Lung (tissue), 12 donors: Measurements from ENCODE around the gene HPGDS. TPM values are rescaled to one million over a fixed set of nuclear protein-coding genes. Genes with fewer than 3 reads are reported as not detected.

Experiments used
- ATAC-seq: fragments of 200-7000 bp; cut with Tn5 transposase; one replicate; pipeline ENCODE4 v1.9.1; 2020; ENCODE audit warnings: moderate number of reproducible peaks; ENCODE audit not compliant: insufficient read depth, low FRiP score
- DNase-seq, 3 donors: peaks; one replicate each; pipeline ENCODE4 v3.0.0-alpha.2; 2013 to 2017
- H3K27ac ChIP-seq, 2 donors: one replicate each; pipeline ENCODE4 v1.5.1; 2013; ENCODE audit warnings: mild to moderate bottlenecking in 2 of 2, moderate library complexity in 2 of 2, control low read depth in 1 of 2, inconsistent platforms in 1 of 2, low read depth in 1 of 2, low read length in 1 of 2
- H3K27me3 ChIP-seq, 3 donors: one replicate each; pipeline ENCODE4 v1.5.1; 2013; ENCODE audit warnings: low read length in 2 of 3; ENCODE audit not compliant: control insufficient read depth in 3 of 3, insufficient read depth in 3 of 3
- H3K36me3 ChIP-seq, 4 donors: one replicate each; pipeline ENCODE4 v1.5.1; 2013; ENCODE audit warnings: low read length in 4 of 4, mild to moderate bottlenecking in 1 of 4, moderate library complexity in 1 of 4; ENCODE audit not compliant: control insufficient read depth in 4 of 4, insufficient read depth in 4 of 4
- H3K4me1 ChIP-seq, 5 donors: one replicate each; pipeline ENCODE4 v1.5.1; 2013; ENCODE audit warnings: low read length in 5 of 5, mild to moderate bottlenecking in 2 of 5, moderate library complexity in 1 of 5; ENCODE audit not compliant: control insufficient read depth in 5 of 5, insufficient read depth in 5 of 5
- H3K4me3 ChIP-seq: one replicate; pipeline ENCODE4 v1.5.1; 2013; ENCODE audit warnings: mild to moderate bottlenecking, control low read depth, moderate library complexity
- H3K9ac ChIP-seq, 2 donors: one replicate each; pipeline ENCODE4 v1.5.1; 2013; ENCODE audit warnings: low read length in 2 of 2, control low read depth in 1 of 2; ENCODE audit not compliant: insufficient read depth in 1 of 2
- H3K9me3 ChIP-seq, 4 donors: one replicate each; pipeline ENCODE4 v1.5.1; 2013; ENCODE audit warnings: low read length in 3 of 4, mild to moderate bottlenecking in 1 of 4, moderate library complexity in 1 of 4; ENCODE audit not compliant: control insufficient read depth in 4 of 4, insufficient read depth in 3 of 4
- CTCF ChIP-seq: IDR thresholded peaks from 2 replicates; pipeline ENCODE4 v1.5.1; 2012; ENCODE audit warnings: mild to moderate bottlenecking; ENCODE audit errors: control extremely low read depth, extremely low read depth
- WGBS, 2 donors: extraction: QIAGEN DNeasy Blood & Tissue Kit; methylation state at CpG; one replicate each; pipeline ENCODE4 v1.1.7; 2013; 5-methylcytosine and 5-hydroxymethylcytosine counted together
- polyA plus RNA-seq, 2 donors: library from polyadenylated mRNA; stranded (reverse); fragments of 200-250 nt; gene quantifications; one replicate each; pipeline ENCODE4 v1.2.1, GENCODE V29; 2013
- total RNA-seq, 2 donors: library from RNA; depleted of rRNA in 1 of 2; stranded (reverse); fragments of >200 nt in 1 of 2; gene quantifications; one replicate each; pipeline ENCODE4 v1.2.1, GENCODE V29; 2014 to 2021
- donor health status: control.
- donor health status: control.
- donor health status: Bipolar disorder and iron deficiency.
- donor health status: healthy.
- donor health status: DM: yes; HTN: yes; CAD: no.

HPGDS gene
- total and polyA plus RNA-seq, 4 donors, result 0.65 to 7.0 (median 2.3) TPM

DNA sequence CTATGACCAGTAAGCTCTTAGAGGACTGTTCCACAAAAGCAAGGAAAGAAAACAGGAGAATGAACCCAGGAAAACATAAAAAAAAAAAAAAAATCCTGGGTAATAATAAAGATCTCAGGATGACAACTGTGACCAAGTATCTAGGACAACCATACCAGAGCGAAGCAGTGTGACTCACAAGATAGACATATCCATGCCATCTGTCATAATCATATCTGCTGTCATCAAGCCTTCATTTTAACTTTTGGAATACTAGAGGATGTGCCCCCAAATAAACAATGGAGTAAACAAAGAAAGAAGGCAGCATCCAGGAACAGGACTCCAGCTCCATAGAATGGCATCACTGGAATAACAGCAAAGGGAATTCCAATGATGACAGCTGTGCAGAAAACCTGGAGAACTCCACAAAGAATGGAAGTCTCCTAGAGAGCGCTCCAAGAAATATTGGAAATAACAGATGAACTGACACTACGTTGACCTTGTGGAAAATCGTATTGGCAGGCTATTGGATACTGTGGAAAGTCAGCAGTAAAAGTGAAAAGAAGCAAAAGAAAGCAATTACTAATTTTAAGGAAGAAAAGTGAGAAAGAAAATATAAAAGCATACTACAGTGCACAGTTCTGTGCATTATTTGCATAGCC, 35.3 kb downstream of the HPGDS start:
- no peak overlapping the region for H3K4me3 ChIP-seq
- no peaks in the 10 kb centered on the region for H3K9me3 ChIP-seq
- H3K27ac ChIP-seq, result no peak overlapping the region
- DNase-seq, result no peak
- no peak for ATAC-seq
- H3K27me3 ChIP-seq, result no peaks in the 10 kb centered on the region
- no peak overlapping the region for H3K9ac ChIP-seq
- WGBS, 2 donors, result 88 to 91% methylated on average over 4 of the region's 4 CpGs
- TF ChIP-seq CTCF, result no peak
- no peaks in the 10 kb centered on the region for H3K4me1 ChIP-seq
- H3K36me3 ChIP-seq, result no peaks in the 10 kb centered on the region

DNA sequence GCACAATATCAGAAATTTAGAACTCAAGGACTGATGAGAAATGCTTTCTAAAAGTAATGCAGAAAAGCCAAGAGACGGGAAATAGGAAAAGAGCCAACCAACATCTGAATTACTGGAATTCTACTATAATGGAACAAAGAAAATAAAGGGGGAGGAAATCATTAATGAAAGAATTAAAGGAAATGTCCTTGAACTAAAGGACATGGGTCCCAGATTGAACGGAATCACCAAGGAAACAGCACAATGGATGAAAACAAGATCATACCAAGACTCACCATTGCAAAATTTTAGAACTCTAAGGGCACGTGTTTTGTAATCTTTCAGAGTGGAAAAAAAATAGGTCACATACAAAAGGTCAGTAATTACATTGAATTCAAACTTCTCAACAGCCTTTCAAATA, 35.9 kb downstream of the HPGDS start:
- TF ChIP-seq CTCF, result no peak
- Histone ChIP-seq H3K9me3 (no peaks in the 10 kb centered on the region), H3K36me3 (no peaks in the 10 kb centered on the region), H3K27ac (no peak overlapping the region), H3K9ac (no peak overlapping the region), H3K4me3 (no peak overlapping the region), H3K27me3 (no peaks in the 10 kb centered on the region), H3K4me1 (no peaks in the 10 kb centered on the region)
- ATAC-seq (no peak), DNase-seq (no peak)
- 49 to 62% methylated on average over 3 of the region's 3 CpGs for WGBS, 2 donors

GRCh38 chr4:94305466-94306225, 37.0 kb downstream of the HPGDS start:
- H3K36me3 ChIP-seq, result no peaks in the 10 kb centered on the region
- H3K9ac ChIP-seq, result no peak overlapping the region
- H3K27ac ChIP-seq, result no peak overlapping the region
- H3K27me3 ChIP-seq, result no peaks in the 10 kb centered on the region
- no peak overlapping the region for H3K4me3 ChIP-seq
- no peaks in the 10 kb centered on the region for H3K4me1 ChIP-seq
- no peaks in the 10 kb centered on the region for H3K9me3 ChIP-seq
- 82 to 86% methylated on average over 5 of the region's 5 CpGs for WGBS, 2 donors
- no peak for ATAC-seq
- no peak for TF ChIP-seq CTCF
- DNase-seq, result no peak
